SK-N-SH (cell line): ENCODE data around the gene MBP. TPM values are rescaled to one million over a fixed set of nuclear protein-coding genes. Genes with fewer than 3 reads are reported as not detected.

Experiments used
- CTCF ChIA-PET: fragments of 300-600, 350-600 bp; formaldehyde crosslinking; extraction: SDS; loops from one replicate; lab custom pipeline; 2021; lab: Yijun Ruan, JAX
- POLR2A ChIA-PET: fragments of 350-600 bp; sonication (Branson Sonifier 250); formaldehyde crosslinking; extraction: SDS; loops from one replicate; lab custom pipeline; 2020; ENCODE audit warnings: antibody characterized with exemption, inconsistent platforms; lab: Yijun Ruan, JAX
- DNase-seq: peaks from one replicate; pipeline ENCODE4 v3.0.0; 2012
- H2AFZ ChIP-seq: fragments of 200-600 bp; sonication (generic); 2 replicates; pipeline ENCODE4 v1.8.1; 2016; ENCODE audit warnings: antibody characterized with exemption, mild to moderate bottlenecking, low read depth
- H3F3A ChIP-seq: fragments of 200-600 bp; sonication (generic); replicated peaks from 2 replicates; pipeline ENCODE3; 2016; ENCODE audit warnings: antibody characterized with exemption, mild to moderate bottlenecking; ENCODE audit not compliant: insufficient read depth
- H3K27ac ChIP-seq, 2 experiments: fragments of 200-500 bp in 1 of 2; fragments of 200-600 bp in 1 of 2; sonication (Bioruptor generic) in 1 of 2; sonication (generic), shearing (Covaris generic) in 1 of 2; 2 replicates each; pipeline versions ENCODE4 v1.5.1 to v1.6.1; 2014 to 2016; ENCODE audit warnings: low read depth in 2 of 2, inconsistent platforms in 1 of 2, low read length in 1 of 2, mild to moderate bottlenecking in 1 of 2, mixed read lengths in 1 of 2
- H3K27me3 ChIP-seq: fragments of 200-600 bp; sonication (generic), shearing (Covaris generic); 2 replicates; pipeline ENCODE4 v1.6.1; 2016; ENCODE audit warnings: mixed run types; ENCODE audit not compliant: insufficient read depth
- H3K36me3 ChIP-seq, 2 experiments: fragments of 200-500 bp in 1 of 2; fragments of 200-600 bp in 1 of 2; sonication (Bioruptor generic) in 1 of 2; sonication (generic) in 1 of 2; replicated peaks in 1 of 2; 2 replicates each; pipeline versions ENCODE3 to v1.5.1; 2014 to 2016; ENCODE audit warnings: low read length in 1 of 2, mild to moderate bottlenecking in 1 of 2; ENCODE audit not compliant: insufficient read depth in 2 of 2, control insufficient read depth in 1 of 2
- H3K4me1 ChIP-seq, 2 experiments: fragments of 200-500 bp in 1 of 2; fragments of 200-600 bp in 1 of 2; sonication (Bioruptor generic) in 1 of 2; sonication (generic), shearing (Covaris generic) in 1 of 2; 2 replicates each; pipeline versions ENCODE4 v1.5.1 to v1.6.1; 2014 to 2016; ENCODE audit warnings: low read depth in 1 of 2, low read length in 1 of 2, mixed run types in 1 of 2; ENCODE audit not compliant: insufficient read depth in 2 of 2, control insufficient read depth in 1 of 2
- H3K4me2 ChIP-seq: fragments of 200-600 bp; sonication (generic), shearing (Covaris generic); 2 replicates; pipeline ENCODE4 v1.6.1; 2017; ENCODE audit warnings: mixed run types
- H3K4me3 ChIP-seq, 2 experiments: fragments of 200-500 bp in 1 of 2; fragments of 200-600 bp in 1 of 2; sonication (Bioruptor generic) in 1 of 2; sonication (generic), shearing (Covaris generic) in 1 of 2; 2 replicates each; pipeline versions ENCODE4 v1.5.1 to v1.8.1; 2014 to 2016; ENCODE audit warnings: low read depth in 2 of 2, inconsistent platforms in 1 of 2, low read length in 1 of 2, mild to moderate bottlenecking in 1 of 2, mixed read lengths in 1 of 2, moderate library complexity in 1 of 2
- H3K79me2 ChIP-seq: fragments of 200-600 bp; sonication (generic); 2 replicates; pipeline ENCODE4 v1.8.1; 2017; ENCODE audit warnings: mild to moderate bottlenecking; ENCODE audit not compliant: insufficient read depth
- H3K9ac ChIP-seq: fragments of 200-600 bp; sonication (generic); 2 replicates; pipeline ENCODE4 v1.6.1; 2017; ENCODE audit warnings: mixed run types
- H3K9me2 ChIP-seq: fragments of 200-600 bp; sonication (generic); 2 replicates; pipeline ENCODE4 v1.6.1; 2017; ENCODE audit warnings: mixed run types
- H3K9me3 ChIP-seq: fragments of 200-600 bp; sonication (generic); 2 replicates; pipeline ENCODE4 v1.6.1; 2017; ENCODE audit warnings: mixed run types, mild to moderate bottlenecking, moderate library complexity
- H4K20me1 ChIP-seq: fragments of 200-600 bp; sonication (generic); 2 replicates; pipeline ENCODE4 v1.6.1; 2017; ENCODE audit warnings: mild to moderate bottlenecking, mixed run types; ENCODE audit not compliant: insufficient read depth
- CHD2 ChIP-seq: fragments of 150-350 bp; IDR thresholded peaks from 2 replicates; pipeline ENCODE4 v1.6.1; 2018; ENCODE audit warnings: low read length; ENCODE audit not compliant: partially characterized antibody
- ELF1 ChIP-seq: IDR thresholded peaks from 2 replicates; pipeline ENCODE4 v1.4.0; 2012
- EP300 ChIP-seq, 2 experiments: IDR thresholded peaks; 2 replicates each; pipeline versions ENCODE4 v1.4.0 to v1.6.1; 2012; ENCODE audit warnings: borderline replicate concordance in 1 of 2, low read depth in 1 of 2, low read length in 1 of 2
- GABPA ChIP-seq: IDR thresholded peaks from 2 replicates; pipeline ENCODE4 v1.4.0; 2012; ENCODE audit warnings: low read depth, mild to moderate bottlenecking
- MEF2A ChIP-seq: IDR thresholded peaks from 2 replicates; pipeline ENCODE4 v1.4.0; 2012; ENCODE audit warnings: low read depth, borderline replicate concordance
- NFIC ChIP-seq: IDR thresholded peaks from 2 replicates; pipeline ENCODE4 v1.4.0; 2012; ENCODE audit warnings: borderline replicate concordance
- NRF1 ChIP-seq: IDR thresholded peaks from 2 replicates; pipeline ENCODE4 v1.6.1; 2012; ENCODE audit warnings: low read depth, mild to moderate bottlenecking, low read length
- TCF12 ChIP-seq: IDR thresholded peaks from 2 replicates; pipeline ENCODE4 v1.4.0; 2012
- TEAD4 ChIP-seq: IDR thresholded peaks from 2 replicates; pipeline ENCODE4 v1.4.0; 2012; ENCODE audit warnings: mild to moderate bottlenecking, borderline replicate concordance; ENCODE audit not compliant: insufficient read depth
- YY1 ChIP-seq: IDR thresholded peaks from 2 replicates; pipeline ENCODE4 v1.4.0; 2012; ENCODE audit warnings: low read depth, mild to moderate bottlenecking
- WGBS: methylation state at CpG from one replicate; pipeline ENCODE4 v1.1.6; 2017; ENCODE audit warnings: low lambda C conversion rate; 5-methylcytosine and 5-hydroxymethylcytosine counted together
- polyA plus RNA-seq, 3 experiments: library from polyadenylated mRNA; depleted of rRNA; stranded (reverse); fragments of >200 nt; gene quantifications; 2 replicates each; pipeline ENCODE4 v1.2.3, GENCODE V29; 2012
- TF ChIP-seq, protein P1 (sequence below): IDR thresholded peaks from 2 replicates; pipeline ENCODE4; 2012
- TF ChIP-seq, protein P2 (sequence below): fragments of 150-350 bp; IDR thresholded peaks from 2 replicates; pipeline ENCODE4 v1.6.1; 2016; ENCODE audit warnings: mild to moderate bottlenecking, low read depth, low read length
- TF ChIP-seq, protein P3 (sequence below): IDR thresholded peaks from 2 replicates; pipeline ENCODE4 v1.6.1; 2012; ENCODE audit warnings: mild to moderate bottlenecking, low read depth, low read length, moderate library complexity

The MBP gene
- polyA plus RNA-seq, 1 of the 3 experiments (the other 2 are of a cell fraction), result 1.6 TPM

DNA sequence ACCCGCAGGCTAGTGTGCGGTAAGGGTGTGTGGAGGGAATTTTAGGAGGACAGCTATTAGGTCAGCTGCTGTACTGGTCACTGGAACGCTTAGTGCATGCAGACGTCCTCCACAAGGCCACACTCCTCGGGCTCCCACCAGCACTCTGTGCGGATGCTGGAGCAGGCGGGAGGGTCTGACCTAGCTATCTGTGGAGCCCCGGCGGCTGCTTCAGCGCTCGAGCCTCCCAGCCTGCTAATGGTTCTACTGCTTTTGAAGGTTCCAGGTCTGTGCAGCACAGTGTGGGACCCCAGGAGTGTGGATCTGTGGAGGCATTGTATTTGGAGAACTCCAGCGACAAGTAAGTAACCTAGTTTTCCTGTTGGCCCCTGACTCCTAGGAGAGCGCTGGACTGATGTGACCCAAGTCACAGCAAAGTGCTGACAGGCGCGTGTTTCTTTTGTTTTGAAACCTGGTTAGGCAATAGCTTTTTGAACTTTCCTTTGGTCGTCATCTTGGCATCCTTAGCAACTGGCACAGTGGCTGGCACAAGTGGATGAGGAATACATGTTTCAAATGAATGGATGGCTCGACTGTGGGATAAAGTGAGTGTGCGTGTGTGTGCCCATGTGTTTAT, 196.8 kb downstream of the MBP start:
- H2AFZ ChIP-seq, result no peak overlapping the region
- WGBS, result 88% methylated on average over 7 of the region's 18 CpGs
- H3K4me3 ChIP-seq, result no peak overlapping the region
- no peaks in the 10 kb centered on the region for H3F3A ChIP-seq
- H4K20me1 ChIP-seq, result no peaks in the 10 kb centered on the region
- H3K9ac ChIP-seq, result no peak overlapping the region
- no peaks in the 10 kb centered on the region for H3K79me2 ChIP-seq
- POLR2A ChIA-PET, result no interaction called here
- H3K4me1 ChIP-seq, result no peaks in the 10 kb centered on the region
- TF ChIP-seq NRF1 (no peak), ELF1 (no peak), GABPA (no peak), YY1 (no peak), TEAD4 (no peak), TCF12 (no peak), MEF2A (no peak), EP300 (IDR thresholded peaks at IDR 0.05; ENCODE audit: borderline replicate concordance in 1 of 2, low read depth in 1 of 2, low read length in 1 of 2) (no peak), CHD2 (no peak), NFIC (no peak)
- TF ChIP-seq, protein P1, sequence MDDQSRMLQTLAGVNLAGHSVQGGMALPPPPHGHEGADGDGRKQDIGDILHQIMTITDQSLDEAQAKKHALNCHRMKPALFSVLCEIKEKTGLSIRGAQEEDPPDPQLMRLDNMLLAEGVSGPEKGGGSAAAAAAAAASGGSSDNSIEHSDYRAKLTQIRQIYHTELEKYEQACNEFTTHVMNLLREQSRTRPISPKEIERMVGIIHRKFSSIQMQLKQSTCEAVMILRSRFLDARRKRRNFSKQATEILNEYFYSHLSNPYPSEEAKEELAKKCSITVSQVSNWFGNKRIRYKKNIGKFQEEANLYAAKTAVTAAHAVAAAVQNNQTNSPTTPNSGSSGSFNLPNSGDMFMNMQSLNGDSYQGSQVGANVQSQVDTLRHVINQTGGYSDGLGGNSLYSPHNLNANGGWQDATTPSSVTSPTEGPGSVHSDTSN, result no peak
- TF ChIP-seq, protein P2, sequence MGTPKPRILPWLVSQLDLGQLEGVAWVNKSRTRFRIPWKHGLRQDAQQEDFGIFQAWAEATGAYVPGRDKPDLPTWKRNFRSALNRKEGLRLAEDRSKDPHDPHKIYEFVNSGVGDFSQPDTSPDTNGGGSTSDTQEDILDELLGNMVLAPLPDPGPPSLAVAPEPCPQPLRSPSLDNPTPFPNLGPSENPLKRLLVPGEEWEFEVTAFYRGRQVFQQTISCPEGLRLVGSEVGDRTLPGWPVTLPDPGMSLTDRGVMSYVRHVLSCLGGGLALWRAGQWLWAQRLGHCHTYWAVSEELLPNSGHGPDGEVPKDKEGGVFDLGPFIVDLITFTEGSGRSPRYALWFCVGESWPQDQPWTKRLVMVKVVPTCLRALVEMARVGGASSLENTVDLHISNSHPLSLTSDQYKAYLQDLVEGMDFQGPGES, result no peak
- TF ChIP-seq, protein P3, sequence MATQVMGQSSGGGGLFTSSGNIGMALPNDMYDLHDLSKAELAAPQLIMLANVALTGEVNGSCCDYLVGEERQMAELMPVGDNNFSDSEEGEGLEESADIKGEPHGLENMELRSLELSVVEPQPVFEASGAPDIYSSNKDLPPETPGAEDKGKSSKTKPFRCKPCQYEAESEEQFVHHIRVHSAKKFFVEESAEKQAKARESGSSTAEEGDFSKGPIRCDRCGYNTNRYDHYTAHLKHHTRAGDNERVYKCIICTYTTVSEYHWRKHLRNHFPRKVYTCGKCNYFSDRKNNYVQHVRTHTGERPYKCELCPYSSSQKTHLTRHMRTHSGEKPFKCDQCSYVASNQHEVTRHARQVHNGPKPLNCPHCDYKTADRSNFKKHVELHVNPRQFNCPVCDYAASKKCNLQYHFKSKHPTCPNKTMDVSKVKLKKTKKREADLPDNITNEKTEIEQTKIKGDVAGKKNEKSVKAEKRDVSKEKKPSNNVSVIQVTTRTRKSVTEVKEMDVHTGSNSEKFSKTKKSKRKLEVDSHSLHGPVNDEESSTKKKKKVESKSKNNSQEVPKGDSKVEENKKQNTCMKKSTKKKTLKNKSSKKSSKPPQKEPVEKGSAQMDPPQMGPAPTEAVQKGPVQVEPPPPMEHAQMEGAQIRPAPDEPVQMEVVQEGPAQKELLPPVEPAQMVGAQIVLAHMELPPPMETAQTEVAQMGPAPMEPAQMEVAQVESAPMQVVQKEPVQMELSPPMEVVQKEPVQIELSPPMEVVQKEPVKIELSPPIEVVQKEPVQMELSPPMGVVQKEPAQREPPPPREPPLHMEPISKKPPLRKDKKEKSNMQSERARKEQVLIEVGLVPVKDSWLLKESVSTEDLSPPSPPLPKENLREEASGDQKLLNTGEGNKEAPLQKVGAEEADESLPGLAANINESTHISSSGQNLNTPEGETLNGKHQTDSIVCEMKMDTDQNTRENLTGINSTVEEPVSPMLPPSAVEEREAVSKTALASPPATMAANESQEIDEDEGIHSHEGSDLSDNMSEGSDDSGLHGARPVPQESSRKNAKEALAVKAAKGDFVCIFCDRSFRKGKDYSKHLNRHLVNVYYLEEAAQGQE, result no peak
- DNase-seq, result no peak
- no peaks in the 10 kb centered on the region for H3K9me2 ChIP-seq
- H3K27me3 ChIP-seq, result no peaks in the 10 kb centered on the region
- H3K27ac ChIP-seq, result no peak overlapping the region
- CTCF ChIA-PET, result interaction anchor here (8.9 kb wide), 1 partner anchor 13 kb away, joined by 64 read pairs; no protein-coding TSS in a partner anchor
- H3K36me3 ChIP-seq, result peaks cover 30 to 38% of the 10 kb centered on the region in 2 experiments
- H3K4me2 ChIP-seq, result no peak overlapping the region
- H3K9me3 ChIP-seq, result no peaks in the 10 kb centered on the region
